Upper lobe of left lung (tissue), 6 donors: ENCODE data around the gene FBF1. TPM values are rescaled to one million over a fixed set of nuclear protein-coding genes. Genes with fewer than 3 reads are reported as not detected.
A peak's percentile ranks its signal among the peaks of the same experiment; 100 is the strongest.

ENCODE experiments used
- ATAC-seq, 2 donors: fragments of 200-7000 bp; cut with Tn5 transposase; one replicate each; pipeline ENCODE4 v1.9.1; 2022; ENCODE audit warnings: mild to moderate bottlenecking in 2 of 2, moderate library complexity in 2 of 2; ENCODE audit not compliant: low FRiP score in 2 of 2
- DNase-seq, 2 donors: peaks; one replicate each; pipeline ENCODE4 v3.0.0-alpha.2; 2019 to 2020
- H3K27ac ChIP-seq, 4 donors: fragments of 200-600 bp; sonication (generic); one replicate each; pipeline ENCODE4 v1.5.1; 2016 to 2019
- H3K27me3 ChIP-seq, 4 donors: fragments of 200-600 bp; sonication (generic); one replicate each; pipeline ENCODE4 v1.5.1; 2017 to 2019
- H3K36me3 ChIP-seq, 4 donors: fragments of 200-600 bp; sonication (generic); one replicate each; pipeline ENCODE4 v1.5.1; 2016 to 2019
- H3K4me1 ChIP-seq, 4 donors: fragments of 200-600 bp; sonication (generic); one replicate each; pipeline ENCODE4 v1.5.1; 2018 to 2019
- H3K4me3 ChIP-seq, 4 donors: fragments of 200-600 bp; sonication (generic); one replicate each; pipeline ENCODE4 v1.5.1; 2017 to 2019; ENCODE audit warnings: mild to moderate bottlenecking in 2 of 4, moderate library complexity in 1 of 4
- H3K9me3 ChIP-seq, 4 donors: fragments of 200-600 bp; sonication (generic); one replicate each; pipeline ENCODE4 v1.5.1; 2018 to 2019
- EP300 ChIP-seq, 4 donors: sonication (generic); formaldehyde crosslinking; IDR thresholded peaks; one replicate each; pipeline ENCODE4 v1.5.1; 2017; ENCODE audit warnings: antibody characterized with exemption in 4 of 4, control low read depth in 2 of 4
- POLR2A ChIP-seq, 4 donors: fragments of 450-650 bp; IDR thresholded peaks; one replicate each; pipeline ENCODE4 v1.5.1; 2016 to 2017; ENCODE audit warnings: antibody characterized with exemption in 4 of 4, mild to moderate bottlenecking in 2 of 4
- POLR2AphosphoS5 ChIP-seq, 2 donors: sonication (generic); formaldehyde crosslinking; IDR thresholded peaks; one replicate each; pipeline ENCODE4 v1.5.1; 2017; ENCODE audit warnings: antibody characterized with exemption in 2 of 2
- WGBS, 2 donors: methylation state at CpG; one replicate each; pipeline ENCODE4 v1.1.5; 2017 to 2018; 5-methylcytosine and 5-hydroxymethylcytosine counted together
- total RNA-seq, 6 donors: library from RNA; depleted of rRNA in 4 of 6; stranded (reverse); fragments of >200 nt in 4 of 6; gene quantifications; one replicate each; pipeline versions ENCODE4 v1.1.0 to v1.2.1, GENCODE V29; 2016 to 2021
- TF ChIP-seq, protein P1 (sequence below), 6 experiments: fragments of 450-650 bp in 4 of 6; fragments of 200-600 bp in 2 of 6; sonication (generic) in 2 of 6; IDR thresholded peaks; one replicate each; pipeline ENCODE4 v1.5.1; 2016 to 2019; ENCODE audit warnings: antibody characterized with exemption in 6 of 6
- donor health status: DM: no; HTN: no; CAD: no; lungs with moderate emphysema.
- donor health status: DM: no; HTN: yes; CAD: no; lungs with severe emphysema.

Gene FBF1
- total RNA-seq, 6 donors from 2014 or later: 9.3 to 66.0 (median 14.3) TPM

DNA sequence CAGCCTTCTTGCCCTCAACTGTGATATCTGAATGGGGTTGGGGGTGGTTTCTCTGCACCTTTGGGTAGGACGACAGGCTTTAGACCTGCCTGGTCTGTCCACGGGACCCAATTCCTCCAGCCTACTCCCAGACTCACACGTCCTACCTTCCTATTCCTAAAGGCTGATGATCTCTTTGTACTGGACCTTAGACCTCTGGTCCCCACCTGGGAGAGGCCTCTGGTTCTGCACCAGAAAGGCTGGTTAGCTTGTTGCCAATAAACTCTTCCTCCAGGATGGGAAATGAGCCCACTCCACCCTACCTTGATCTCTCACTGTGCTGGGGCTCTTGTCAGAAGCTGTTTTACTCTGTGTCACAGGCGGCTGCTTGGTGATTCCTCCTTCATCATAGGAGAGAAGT is 14.4 kb downstream of the FBF1 start:
- DNase-seq (no peak), ATAC-seq (no peak)
- H3K4me3 ChIP-seq: no peak overlapping the region
- TF ChIP-seq, protein P1, sequence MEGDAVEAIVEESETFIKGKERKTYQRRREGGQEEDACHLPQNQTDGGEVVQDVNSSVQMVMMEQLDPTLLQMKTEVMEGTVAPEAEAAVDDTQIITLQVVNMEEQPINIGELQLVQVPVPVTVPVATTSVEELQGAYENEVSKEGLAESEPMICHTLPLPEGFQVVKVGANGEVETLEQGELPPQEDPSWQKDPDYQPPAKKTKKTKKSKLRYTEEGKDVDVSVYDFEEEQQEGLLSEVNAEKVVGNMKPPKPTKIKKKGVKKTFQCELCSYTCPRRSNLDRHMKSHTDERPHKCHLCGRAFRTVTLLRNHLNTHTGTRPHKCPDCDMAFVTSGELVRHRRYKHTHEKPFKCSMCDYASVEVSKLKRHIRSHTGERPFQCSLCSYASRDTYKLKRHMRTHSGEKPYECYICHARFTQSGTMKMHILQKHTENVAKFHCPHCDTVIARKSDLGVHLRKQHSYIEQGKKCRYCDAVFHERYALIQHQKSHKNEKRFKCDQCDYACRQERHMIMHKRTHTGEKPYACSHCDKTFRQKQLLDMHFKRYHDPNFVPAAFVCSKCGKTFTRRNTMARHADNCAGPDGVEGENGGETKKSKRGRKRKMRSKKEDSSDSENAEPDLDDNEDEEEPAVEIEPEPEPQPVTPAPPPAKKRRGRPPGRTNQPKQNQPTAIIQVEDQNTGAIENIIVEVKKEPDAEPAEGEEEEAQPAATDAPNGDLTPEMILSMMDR (IDR thresholded peaks at IDR 0.05): no peak
- no peak for TF ChIP-seq EP300 (IDR thresholded peaks at IDR 0.05)
- no peak for TF ChIP-seq POLR2AphosphoS5 (IDR thresholded peaks at IDR 0.05)
- TF ChIP-seq POLR2A (IDR thresholded peaks at IDR 0.05): no peak
- WGBS, 2 donors: 98 to 100% methylated on average over 3 to 4 of the region's 4 CpGs
- H3K27me3 ChIP-seq: no peaks in the 10 kb centered on the region
- peaks cover 0 to 9% (median 0%) of the 10 kb centered on the region in 4 donors for H3K4me1 ChIP-seq
- H3K9me3 ChIP-seq: no peaks in the 10 kb centered on the region
- H3K27ac ChIP-seq: no peak overlapping the region
- peaks cover 0 to 4% (median 0%) of the 10 kb centered on the region in 4 donors for H3K36me3 ChIP-seq

DNA sequence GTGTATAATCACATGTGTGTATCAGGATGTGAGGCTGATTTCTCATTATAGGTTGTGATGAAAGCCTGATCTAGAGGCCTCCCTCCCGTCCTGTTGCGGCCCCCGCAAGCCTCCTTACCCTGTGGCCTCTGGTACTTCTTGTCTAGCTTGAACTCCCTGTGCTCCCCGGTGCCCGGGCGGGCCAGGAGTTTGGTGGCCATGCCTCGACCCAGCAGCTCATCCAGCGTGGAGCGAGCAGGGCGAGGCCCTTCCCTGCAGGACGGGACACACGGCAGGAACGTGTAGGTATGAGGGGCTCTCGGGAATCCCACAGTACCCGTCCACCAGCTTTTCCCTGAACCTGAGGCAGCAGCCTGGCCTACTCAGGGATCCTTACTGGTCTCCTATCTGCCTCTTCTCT is 14.9 kb downstream of the FBF1 start:
- TF ChIP-seq, protein P1 (IDR thresholded peaks at IDR 0.05): no peak
- TF ChIP-seq POLR2AphosphoS5 (IDR thresholded peaks at IDR 0.05): no peak
- no peak for TF ChIP-seq EP300 (IDR thresholded peaks at IDR 0.05)
- TF ChIP-seq POLR2A (IDR thresholded peaks at IDR 0.05): no peak
- H3K9me3 ChIP-seq: no peaks in the 10 kb centered on the region
- ATAC-seq (no peak), DNase-seq (peak in 1 of 2 donors; percentile 81)
- WGBS, 2 donors: 95 to 98% methylated on average over 15 of the region's 15 CpGs
- H3K4me3 ChIP-seq: no peak overlapping the region
- H3K4me1 ChIP-seq: peaks cover 0 to 9% (median 0%) of the 10 kb centered on the region in 4 donors
- no peak overlapping the region for H3K27ac ChIP-seq
- H3K36me3 ChIP-seq: peaks cover 0 to 4% (median 0%) of the 10 kb centered on the region in 4 donors
- no peaks in the 10 kb centered on the region for H3K27me3 ChIP-seq

DNA sequence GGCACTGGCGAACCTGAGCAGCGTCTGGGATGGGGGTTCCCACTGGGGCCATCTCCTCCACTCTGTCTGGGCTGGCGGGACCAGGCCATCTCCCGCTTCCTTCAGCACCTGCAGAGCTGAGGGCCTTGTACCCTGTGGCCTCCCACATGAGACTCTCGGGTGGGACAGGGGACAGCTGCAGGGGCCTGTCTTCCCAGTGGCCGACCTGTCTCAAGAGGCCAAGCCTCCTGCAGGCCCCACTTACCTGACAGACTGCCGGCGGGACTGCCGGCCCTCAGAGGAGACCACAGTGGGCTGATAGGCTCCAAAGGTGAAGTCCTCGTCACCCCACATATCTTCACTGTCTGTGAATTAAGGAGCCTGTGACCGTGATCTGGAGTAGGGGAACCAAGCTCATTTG is 15.7 kb downstream of the FBF1 start:
- H3K27me3 ChIP-seq: no peaks in the 10 kb centered on the region
- peak in 1 of 2 donors; percentile 57 for DNase-seq
- H3K4me1 ChIP-seq: peaks cover 0 to 9% (median 0%) of the 10 kb centered on the region in 4 donors
- no peak for ATAC-seq
- TF ChIP-seq EP300 (IDR thresholded peaks at IDR 0.05): no peak
- TF ChIP-seq POLR2A (IDR thresholded peaks at IDR 0.05): no peak
- no peak for TF ChIP-seq POLR2AphosphoS5 (IDR thresholded peaks at IDR 0.05)
- TF ChIP-seq, protein P1 (IDR thresholded peaks at IDR 0.05): no peak
- H3K36me3 ChIP-seq: peaks cover 0 to 4% (median under 1%) of the 10 kb centered on the region in 4 donors
- 90 to 97% methylated on average over 2 to 5 of the region's 11 CpGs for WGBS, 2 donors
- H3K9me3 ChIP-seq: no peaks in the 10 kb centered on the region
- no peak overlapping the region for H3K4me3 ChIP-seq
- H3K27ac ChIP-seq: no peak overlapping the region

DNA sequence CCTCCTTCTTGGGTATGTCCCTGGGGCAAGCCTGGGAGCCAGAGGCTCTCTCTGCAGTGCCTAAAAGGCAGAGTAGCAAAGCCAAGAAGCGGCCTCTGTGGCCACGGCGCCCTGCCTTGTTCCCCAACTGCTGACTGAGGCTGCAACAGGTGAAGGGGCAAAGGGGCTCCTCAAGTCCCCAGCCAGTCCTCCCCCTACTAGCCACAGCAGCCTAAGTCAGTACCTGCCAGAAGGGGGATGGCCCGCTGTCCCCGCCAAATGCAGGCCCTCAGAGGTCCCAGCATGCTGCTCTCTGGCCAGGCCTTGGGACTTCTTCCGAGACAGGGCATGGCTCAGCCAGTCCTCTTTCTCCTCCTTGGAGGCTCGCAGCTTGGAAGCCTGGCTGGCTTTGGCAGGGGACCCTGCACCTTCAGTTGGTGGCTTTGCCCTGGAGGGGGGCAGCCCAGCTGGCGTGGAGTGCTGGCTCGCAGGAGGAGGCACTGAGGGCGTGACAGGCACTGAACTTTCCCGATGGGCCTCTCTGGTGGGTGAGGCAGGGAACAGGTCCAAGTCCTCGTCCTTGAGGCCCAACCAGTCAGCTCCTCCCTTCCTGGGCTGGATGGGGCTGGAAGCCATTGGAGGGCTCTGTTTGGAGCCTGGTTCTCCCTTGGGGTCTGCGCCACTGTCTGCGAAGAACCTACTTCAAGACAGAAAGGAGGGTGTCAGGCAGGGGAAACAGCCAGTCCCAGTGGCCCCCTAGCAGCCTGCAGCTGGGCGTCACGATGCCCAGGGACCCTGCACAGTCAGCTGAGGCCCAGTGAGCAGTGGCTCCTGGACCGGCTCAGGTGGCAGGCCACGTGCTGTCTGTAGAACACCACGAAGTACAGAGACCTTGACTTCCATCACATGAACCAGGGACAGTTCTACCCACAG is 17.6 kb downstream of the FBF1 start:
- Histone ChIP-seq H3K9me3 (no peaks in the 10 kb centered on the region), H3K36me3 (peaks cover 0 to 9% (median 2%) of the 10 kb centered on the region in 4 donors), H3K27ac (no peak overlapping the region), H3K4me3 (no peak overlapping the region), H3K27me3 (no peaks in the 10 kb centered on the region), H3K4me1 (peaks cover 0 to 9% (median 0%) of the 10 kb centered on the region in 4 donors)
- no peak for ATAC-seq
- TF ChIP-seq, protein P1 (IDR thresholded peaks at IDR 0.05): no peak
- no peak for TF ChIP-seq EP300 (IDR thresholded peaks at IDR 0.05)
- TF ChIP-seq POLR2AphosphoS5 (IDR thresholded peaks at IDR 0.05): no peak
- TF ChIP-seq POLR2A (IDR thresholded peaks at IDR 0.05): no peak
- WGBS, 2 donors: 73% methylated on average over 17 of the region's 19 CpGs; no CpG with 5 or more reads in 1 of the 2 donors
- DNase-seq: no peak
